GM19238 (cell line): ENCODE data around the gene COBLL1.

Experiments
- DNase-seq: peaks from one replicate; pipeline ENCODE4 v3.0.0; 2011; ENCODE audit warnings: low spot score; ENCODE audit not compliant: insufficient read length

Gene COBLL1

GRCh38 chr2:164818149-164819136 lies 23.2 kb downstream of the COBLL1 start:
- DNase-seq = no peak

GRCh38 chr2:164816900-164817299 lies 24.7 kb downstream of the COBLL1 start:
- no peak for DNase-seq

GRCh38 chr2:164816046-164816445 lies 25.6 kb downstream of the COBLL1 start:
- DNase-seq = no peak

GRCh38 chr2:164815071-164815793 lies 26.4 kb downstream of the COBLL1 start:
- DNase-seq = no peak

GRCh38 chr2:164813535-164813934 lies 28.1 kb downstream of the COBLL1 start:
- DNase-seq = no peak

- no peak for DNase-seq
These were observed 29.2 kb downstream of the COBLL1 start for GRCh38 chr2:164812378-164812777.

GRCh38 chr2:164811819-164812218 lies 29.8 kb downstream of the COBLL1 start:
- DNase-seq = no peak

GRCh38 chr2:164810843-164811242 lies 30.8 kb downstream of the COBLL1 start:
- DNase-seq = no peak

GRCh38 chr2:164808776-164809175 lies 32.8 kb downstream of the COBLL1 start:
- no peak for DNase-seq

GRCh38 chr2:164803776-164804466 lies 37.7 kb downstream of the COBLL1 start:
- no peak for DNase-seq

- DNase-seq = no peak
These were observed 39.4 kb downstream of the COBLL1 start for GRCh38 chr2:164802095-164802707.

GRCh38 chr2:164800572-164800971 lies 41.1 kb downstream of the COBLL1 start:
- DNase-seq = no peak

- no peak for DNase-seq
These were observed 44.0 kb downstream of the COBLL1 start for GRCh38 chr2:164797627-164798026.

GRCh38 chr2:164796999-164797398 lies 44.6 kb downstream of the COBLL1 start:
- no peak for DNase-seq

GRCh38 chr2:164794432-164795231 lies 47.0 kb downstream of the COBLL1 start:
- DNase-seq = no peak

GRCh38 chr2:164794016-164794415 lies 47.6 kb downstream of the COBLL1 start:
- no peak for DNase-seq

- DNase-seq = no peak
These were observed 48.1 kb downstream of the COBLL1 start for GRCh38 chr2:164793529-164793928.

- no peak for DNase-seq
These were observed 49.1 kb downstream of the COBLL1 start for GRCh38 chr2:164792316-164793170.

- DNase-seq = no peak
These were observed 51.7 kb downstream of the COBLL1 start for GRCh38 chr2:164789968-164790367.

- DNase-seq = no peak
These were observed 54.8 kb downstream of the COBLL1 start for GRCh38 chr2:164786787-164787186.
